Caco-2 (cell line): ENCODE measurements around the gene FLT4. TPM values are rescaled to one million over a fixed set of nuclear protein-coding genes. Genes with fewer than 3 reads are reported as not detected.

ENCODE experiments used
- BruUV-seq: library from RNA; stranded (reverse); fragments of 400-500 nt; replicated peaks from 2 replicates; lab custom pipeline; 2021; lab: Mats Ljungman, UMichigan
- CTCF ChIA-PET: fragments of 300-600 bp; sonication (Branson Sonifier 250); formaldehyde crosslinking; loops from one replicate; lab custom pipeline; 2022; ENCODE audit warnings: antibody characterized with exemption; lab: Charles Lee
- POLR2A ChIA-PET: fragments of 300-600 bp; sonication (Branson Sonifier 250); formaldehyde crosslinking; loops from one replicate; lab custom pipeline; 2022; ENCODE audit warnings: antibody characterized with exemption; lab: Charles Lee
- DNase-seq, 2 experiments: peaks; one replicate each; pipeline versions ENCODE4 v3.0.0 to v3.0.0-alpha.2; 2020 to 2022
- H3K27me3 ChIP-seq: replicated peaks from 2 replicates; pipeline ENCODE4 v1.6.0; 2011; ENCODE audit warnings: low read length; ENCODE audit not compliant: control insufficient read depth, insufficient read depth
- H3K36me3 ChIP-seq: 2 replicates; pipeline ENCODE4 v1.5.1; 2011; ENCODE audit warnings: low read length; ENCODE audit not compliant: control insufficient read depth, insufficient read depth
- H3K4me1 ChIP-seq: fragments of 250-450 bp; sonication (Bioruptor Pico); 2 replicates; pipeline ENCODE4 v1.5.1; 2020; ENCODE audit warnings: mild to moderate bottlenecking
- H3K4me3 ChIP-seq: 2 replicates; pipeline ENCODE4 v1.5.1; 2011; ENCODE audit warnings: low read depth, mild to moderate bottlenecking, control low read depth, low read length
- H3K9me3 ChIP-seq: fragments of 250-450 bp; sonication (Bioruptor Pico); 2 replicates; pipeline ENCODE4 v1.5.1; 2020; ENCODE audit warnings: mild to moderate bottlenecking, moderate library complexity
- H3K27ac Mint-ChIP-seq: one replicate; pipeline ENCODE4 v1.8.0; 2022; ENCODE audit warnings: mixed read lengths; ENCODE audit not compliant: unreplicated experiment
- H3K27me3 Mint-ChIP-seq: one replicate; pipeline ENCODE4 v1.8.0; 2022; ENCODE audit warnings: mixed read lengths; ENCODE audit not compliant: insufficient read depth, unreplicated experiment
- H3K36me3 Mint-ChIP-seq: one replicate; pipeline ENCODE4 v1.8.0; 2022; ENCODE audit warnings: mild to moderate bottlenecking, mixed read lengths; ENCODE audit not compliant: insufficient read depth, unreplicated experiment
- H3K4me1 Mint-ChIP-seq: one replicate; pipeline ENCODE4 v1.8.0; 2022; ENCODE audit warnings: low read depth, mixed read lengths; ENCODE audit not compliant: unreplicated experiment
- H3K4me3 Mint-ChIP-seq: one replicate; pipeline ENCODE4 v1.8.0; 2022; ENCODE audit warnings: mild to moderate bottlenecking, moderate library complexity, mixed read lengths; ENCODE audit not compliant: unreplicated experiment
- H3K9me3 Mint-ChIP-seq: one replicate; pipeline ENCODE4 v1.8.0; 2022; ENCODE audit warnings: mixed read lengths; ENCODE audit not compliant: unreplicated experiment
- intact Hi-C: fragments of 100-400 bp; cut with micrococcal nuclease; formaldehyde crosslinking; loops from one replicate; pipeline ENCODE4 v1.10.0; 2022; ENCODE audit not compliant: unreplicated experiment
- total RNA-seq: library from RNA; stranded (reverse); gene quantifications from 2 replicates; pipeline ENCODE4 v1.2.3, GENCODE V29; 2022
- TF ChIP-seq, protein P1 (sequence below), 2 experiments: fragments of 200-600 bp in 1 of 2; IDR thresholded peaks; 1 replicate in 1 of 2; 2 replicates in 1 of 2; pipeline versions ENCODE4 v1.5.1 to v1.8.0; 2011 to 2022; ENCODE audit warnings: antibody characterized with exemption in 1 of 2, control low read depth in 1 of 2, inconsistent platforms in 1 of 2, low read depth in 1 of 2, low read length in 1 of 2, mild to moderate bottlenecking in 1 of 2, moderate library complexity in 1 of 2; ENCODE audit not compliant: insufficient read depth in 1 of 2, severe bottlenecking in 1 of 2, unreplicated experiment in 1 of 2

FLT4 gene
- total RNA-seq, 1 experiment from 2014 or later, result not detected

- Histone ChIP-seq H3K4me1 (no peaks in the 10 kb centered on the region), H3K9me3 (no peaks in the 10 kb centered on the region), H3K36me3 (no peaks in the 10 kb centered on the region), H3K4me3 (no peak overlapping the region), H3K27me3 (no peaks in the 10 kb centered on the region)
- no peak for DNase-seq
- POLR2A ChIA-PET, result no interaction called here
- Mint-ChIP-seq H3K27me3 (peaks cover 3% of the 10 kb centered on the region), H3K36me3 (no peaks in the 10 kb centered on the region), H3K9me3 (no peaks in the 10 kb centered on the region), H3K4me3 (no peak overlapping the region), H3K27ac (no peak overlapping the region), H3K4me1 (no peaks in the 10 kb centered on the region)
- intact Hi-C loops, result no loop called here
- CTCF ChIA-PET, result no interaction called here
- no TSS peak for BruUV-seq
- TF ChIP-seq, protein P1, sequence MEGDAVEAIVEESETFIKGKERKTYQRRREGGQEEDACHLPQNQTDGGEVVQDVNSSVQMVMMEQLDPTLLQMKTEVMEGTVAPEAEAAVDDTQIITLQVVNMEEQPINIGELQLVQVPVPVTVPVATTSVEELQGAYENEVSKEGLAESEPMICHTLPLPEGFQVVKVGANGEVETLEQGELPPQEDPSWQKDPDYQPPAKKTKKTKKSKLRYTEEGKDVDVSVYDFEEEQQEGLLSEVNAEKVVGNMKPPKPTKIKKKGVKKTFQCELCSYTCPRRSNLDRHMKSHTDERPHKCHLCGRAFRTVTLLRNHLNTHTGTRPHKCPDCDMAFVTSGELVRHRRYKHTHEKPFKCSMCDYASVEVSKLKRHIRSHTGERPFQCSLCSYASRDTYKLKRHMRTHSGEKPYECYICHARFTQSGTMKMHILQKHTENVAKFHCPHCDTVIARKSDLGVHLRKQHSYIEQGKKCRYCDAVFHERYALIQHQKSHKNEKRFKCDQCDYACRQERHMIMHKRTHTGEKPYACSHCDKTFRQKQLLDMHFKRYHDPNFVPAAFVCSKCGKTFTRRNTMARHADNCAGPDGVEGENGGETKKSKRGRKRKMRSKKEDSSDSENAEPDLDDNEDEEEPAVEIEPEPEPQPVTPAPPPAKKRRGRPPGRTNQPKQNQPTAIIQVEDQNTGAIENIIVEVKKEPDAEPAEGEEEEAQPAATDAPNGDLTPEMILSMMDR (IDR thresholded peaks at IDR 0.05; ENCODE audit: insufficient read depth in 1 of 2, low read depth in 1 of 2, low read length in 1 of 2, severe bottlenecking in 1 of 2, unreplicated experiment in 1 of 2), result no peak
These were observed 54.9 kb downstream of the FLT4 start for GRCh38 chr5:180594311-180595045.

- H3K36me3 ChIP-seq, result no peaks in the 10 kb centered on the region
- TF ChIP-seq, protein P1 (IDR thresholded peaks at IDR 0.05; ENCODE audit: insufficient read depth in 1 of 2, low read depth in 1 of 2, low read length in 1 of 2, severe bottlenecking in 1 of 2, unreplicated experiment in 1 of 2), result no peak
- H3K4me1 ChIP-seq, result no peaks in the 10 kb centered on the region
- H3K9me3 Mint-ChIP-seq, result no peaks in the 10 kb centered on the region
- H3K9me3 ChIP-seq, result no peaks in the 10 kb centered on the region
- H3K4me3 Mint-ChIP-seq, result no peak overlapping the region
- CTCF ChIA-PET, result no interaction called here
- POLR2A ChIA-PET, result no interaction called here
- peaks cover 3% of the 10 kb centered on the region for H3K27me3 Mint-ChIP-seq
- no peaks in the 10 kb centered on the region for H3K4me1 Mint-ChIP-seq
- intact Hi-C loops, result no loop called here
- H3K4me3 ChIP-seq, result no peak overlapping the region
- BruUV-seq, result no TSS peak
- no peaks in the 10 kb centered on the region for H3K36me3 Mint-ChIP-seq
- DNase-seq, result no peak
- no peak overlapping the region for H3K27ac Mint-ChIP-seq
- no peaks in the 10 kb centered on the region for H3K27me3 ChIP-seq
These were observed 55.8 kb downstream of the FLT4 start for GRCh38 chr5:180593446-180594206.

DNA sequence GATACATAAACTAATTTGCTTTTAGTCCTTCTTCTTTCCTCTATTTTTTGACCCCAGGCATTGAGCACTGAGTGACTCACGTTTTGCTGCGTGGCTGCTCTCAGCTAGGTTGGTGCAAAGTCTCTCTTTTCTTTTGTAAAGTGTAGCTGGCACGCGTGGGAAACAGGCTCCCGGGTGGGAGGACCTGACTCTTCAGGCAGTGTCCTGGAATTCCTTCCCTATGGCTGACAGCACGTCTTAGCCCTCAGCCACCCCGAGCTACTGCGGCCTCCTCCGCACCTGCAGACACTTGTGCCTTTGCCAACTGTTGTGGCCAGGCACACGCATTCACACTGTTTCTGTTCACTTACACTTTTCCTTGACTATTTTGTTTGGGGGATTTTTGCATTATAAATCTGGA lies 57.2 kb downstream of the FLT4 start:
- intact Hi-C loops, result no loop called here
- no peak for DNase-seq
- H3K9me3 ChIP-seq, result no peaks in the 10 kb centered on the region
- TF ChIP-seq, protein P1 (IDR thresholded peaks at IDR 0.05; ENCODE audit: insufficient read depth in 1 of 2, low read depth in 1 of 2, low read length in 1 of 2, severe bottlenecking in 1 of 2, unreplicated experiment in 1 of 2), result no peak
- ChIA-PET CTCF (no interaction called here), POLR2A (no interaction called here)
- H3K4me3 ChIP-seq, result no peak overlapping the region
- no peaks in the 10 kb centered on the region; the same call in 1 of the 2 replicates for H3K27me3 ChIP-seq
- BruUV-seq, result no TSS peak
- H3K9me3 Mint-ChIP-seq, result no peaks in the 10 kb centered on the region
- H3K4me3 Mint-ChIP-seq, result no peak overlapping the region
- H3K27me3 Mint-ChIP-seq, result peaks cover 5% of the 10 kb centered on the region
- no peak overlapping the region for H3K27ac Mint-ChIP-seq
- H3K36me3 ChIP-seq, result no peaks in the 10 kb centered on the region
- no peaks in the 10 kb centered on the region for H3K4me1 ChIP-seq
- H3K4me1 Mint-ChIP-seq, result no peaks in the 10 kb centered on the region
- no peaks in the 10 kb centered on the region for H3K36me3 Mint-ChIP-seq
